Measurements from ENCODE around the gene MYRF. TPM values are rescaled to one million over a fixed set of nuclear protein-coding genes. Genes with fewer than 3 reads are reported as not detected.

MYRF gene
- total RNA-seq, 1 donor from 2014 or later: 1.9 TPM

DNA sequence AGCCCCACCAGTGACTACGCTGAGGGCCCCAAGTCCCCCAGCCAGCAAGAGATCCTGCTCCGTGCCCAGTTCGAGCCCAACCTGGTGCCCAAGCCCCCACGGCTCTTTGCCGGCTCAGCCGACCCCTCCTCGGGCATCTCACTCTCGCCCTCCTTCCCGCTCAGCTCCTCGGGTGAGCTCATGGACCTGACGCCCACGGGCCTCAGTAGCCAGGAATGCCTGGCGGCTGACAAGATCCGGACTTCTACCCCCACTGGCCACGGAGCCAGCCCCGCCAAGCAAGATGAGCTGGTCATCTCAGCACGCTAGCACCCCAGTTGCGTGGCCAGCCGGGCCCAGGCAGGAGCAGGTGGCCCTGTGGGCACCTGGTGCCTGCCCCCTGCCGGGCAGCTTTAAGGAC lies 8.3 kb upstream of the MYRF start:
- H3F3A ChIP-seq (ENCODE audit: low read depth): no peaks in the 10 kb centered on the region
- Mint-ChIP-seq H3K27ac (no peak overlapping the region), H3K27me3 (ENCODE audit: insufficient read depth, low read depth) (peaks cover 4% of the 10 kb centered on the region), H3K4me3 (no peak overlapping the region), H3K36me3 (no peaks in the 10 kb centered on the region), H3K9me3 (no peaks in the 10 kb centered on the region), H3K4me1 (peaks cover 23% of the 10 kb centered on the region)
- no peak overlapping the region for H3K4me3 ChIP-seq
- no peaks in the 10 kb centered on the region for H3K27me3 ChIP-seq
- no peak overlapping the region for H3K9ac ChIP-seq
- H3K4me1 ChIP-seq: peaks cover 8% of the 10 kb centered on the region
- no peaks in the 10 kb centered on the region for H3K9me3 ChIP-seq (ENCODE audit: low read depth)
- no peak for TF ChIP-seq EZH2phosphoT487 (IDR thresholded peaks at IDR 0.05)
- TF ChIP-seq, protein P1, sequence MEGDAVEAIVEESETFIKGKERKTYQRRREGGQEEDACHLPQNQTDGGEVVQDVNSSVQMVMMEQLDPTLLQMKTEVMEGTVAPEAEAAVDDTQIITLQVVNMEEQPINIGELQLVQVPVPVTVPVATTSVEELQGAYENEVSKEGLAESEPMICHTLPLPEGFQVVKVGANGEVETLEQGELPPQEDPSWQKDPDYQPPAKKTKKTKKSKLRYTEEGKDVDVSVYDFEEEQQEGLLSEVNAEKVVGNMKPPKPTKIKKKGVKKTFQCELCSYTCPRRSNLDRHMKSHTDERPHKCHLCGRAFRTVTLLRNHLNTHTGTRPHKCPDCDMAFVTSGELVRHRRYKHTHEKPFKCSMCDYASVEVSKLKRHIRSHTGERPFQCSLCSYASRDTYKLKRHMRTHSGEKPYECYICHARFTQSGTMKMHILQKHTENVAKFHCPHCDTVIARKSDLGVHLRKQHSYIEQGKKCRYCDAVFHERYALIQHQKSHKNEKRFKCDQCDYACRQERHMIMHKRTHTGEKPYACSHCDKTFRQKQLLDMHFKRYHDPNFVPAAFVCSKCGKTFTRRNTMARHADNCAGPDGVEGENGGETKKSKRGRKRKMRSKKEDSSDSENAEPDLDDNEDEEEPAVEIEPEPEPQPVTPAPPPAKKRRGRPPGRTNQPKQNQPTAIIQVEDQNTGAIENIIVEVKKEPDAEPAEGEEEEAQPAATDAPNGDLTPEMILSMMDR (IDR thresholded peaks at IDR 0.05): no peak
- TF ChIP-seq EZH2 (IDR thresholded peaks at IDR 0.05): no peak
- H2AFZ ChIP-seq (replicated peaks): no peak overlapping the region
- H3K79me2 ChIP-seq (ENCODE audit: low read depth): no peaks in the 10 kb centered on the region
- H3K4me2 ChIP-seq: no peak overlapping the region
- no peak for DNase-seq (ENCODE audit: low spot score)
- no peaks in the 10 kb centered on the region for H3K36me3 ChIP-seq
- H4K20me1 ChIP-seq (ENCODE audit: low read depth): no peaks in the 10 kb centered on the region
- H3K27ac ChIP-seq: no peak overlapping the region

DNA sequence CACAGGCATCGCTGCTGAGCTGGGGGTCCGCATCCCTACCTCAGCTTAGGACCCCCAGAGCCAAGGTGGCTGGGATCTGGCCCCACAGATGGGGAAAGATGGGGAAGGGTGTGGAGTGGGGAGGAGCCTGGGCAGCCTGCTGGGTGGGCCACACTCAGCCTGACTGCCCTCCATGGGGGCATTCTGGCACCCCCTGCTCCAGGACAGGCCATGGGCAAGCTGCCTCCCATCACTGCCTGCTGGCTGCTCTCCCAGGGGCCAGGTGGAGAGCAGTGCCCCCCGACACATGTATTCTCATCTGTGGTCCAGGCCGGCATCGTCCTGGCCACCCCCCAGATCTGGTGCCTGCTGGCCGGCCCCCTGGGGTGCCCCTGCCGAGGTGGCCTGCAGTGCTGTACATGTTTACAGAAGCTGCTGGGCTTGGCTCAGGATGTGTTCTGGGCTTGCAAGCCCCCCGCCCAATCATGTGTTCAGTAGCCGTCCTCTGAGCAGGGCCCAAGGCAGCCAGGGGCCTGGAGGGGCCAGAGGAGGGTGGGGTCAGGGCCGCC lies 7.8 kb upstream of the MYRF start:
- no peaks in the 10 kb centered on the region for H3K9me3 Mint-ChIP-seq
- Histone ChIP-seq H3K79me2 (ENCODE audit: low read depth) (no peaks in the 10 kb centered on the region), H4K20me1 (ENCODE audit: low read depth) (no peaks in the 10 kb centered on the region), H3K4me1 (peaks cover 13% of the 10 kb centered on the region), H3K9me3 (ENCODE audit: low read depth) (no peaks in the 10 kb centered on the region), H2AFZ (replicated peaks) (no peak overlapping the region), H3K4me2 (no peak overlapping the region), H3K27ac (no peak overlapping the region), H3K36me3 (no peaks in the 10 kb centered on the region), H3K9ac (no peak overlapping the region), H3F3A (ENCODE audit: low read depth) (no peaks in the 10 kb centered on the region), H3K27me3 (no peaks in the 10 kb centered on the region), H3K4me3 (no peak overlapping the region)
- H3K4me3 Mint-ChIP-seq: no peak overlapping the region
- peaks cover 28% of the 10 kb centered on the region for H3K4me1 Mint-ChIP-seq
- DNase-seq (ENCODE audit: low spot score): no peak
- peaks cover 5% of the 10 kb centered on the region for H3K27me3 Mint-ChIP-seq (ENCODE audit: insufficient read depth, low read depth)
- no peak for TF ChIP-seq EZH2 (IDR thresholded peaks at IDR 0.05)
- no peaks in the 10 kb centered on the region for H3K36me3 Mint-ChIP-seq
- no peak overlapping the region for H3K27ac Mint-ChIP-seq

DNA sequence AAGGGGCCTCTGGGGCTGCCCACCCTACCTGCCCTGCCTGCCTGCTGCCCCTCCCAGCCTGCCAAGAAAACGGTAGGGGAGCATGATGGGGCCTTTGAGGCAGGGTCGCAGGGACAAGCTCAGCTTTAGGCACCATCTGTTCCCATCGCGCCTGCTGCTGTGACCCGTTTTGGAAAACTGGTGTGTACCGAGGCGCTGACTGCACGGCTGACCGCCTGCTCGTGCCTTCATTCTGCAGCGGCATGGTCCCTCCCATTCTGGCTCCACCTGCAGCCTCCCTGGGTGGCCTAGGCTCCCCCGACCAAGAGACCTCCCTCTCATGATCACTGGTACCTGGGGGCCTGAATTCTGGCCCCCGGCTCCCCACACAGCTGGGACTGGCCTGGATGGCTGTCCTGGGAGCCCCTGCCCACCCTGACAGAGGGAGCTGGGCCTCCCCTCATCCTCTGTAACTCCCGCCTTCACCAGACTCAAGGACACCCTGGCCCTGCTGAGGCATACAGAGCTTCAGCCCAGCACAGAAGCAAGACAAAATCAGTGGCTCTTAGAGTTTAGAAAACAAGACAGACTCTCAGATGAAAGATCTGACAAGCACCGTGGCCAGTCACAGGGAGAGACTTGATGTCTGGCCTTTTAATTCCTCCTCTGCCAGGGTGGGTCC lies 6.5 kb upstream of the MYRF start:
- TF ChIP-seq EZH2 (IDR thresholded peaks at IDR 0.05): no peak
- no peak for TF ChIP-seq EZH2phosphoT487 (IDR thresholded peaks at IDR 0.05)
- TF ChIP-seq, protein P1 (IDR thresholded peaks at IDR 0.05): no peak
- H3K9me3 Mint-ChIP-seq: no peaks in the 10 kb centered on the region
- H3K4me3 Mint-ChIP-seq: no peak overlapping the region
- no peak overlapping the region for H2AFZ ChIP-seq (replicated peaks)
- H3K36me3 ChIP-seq: no peaks in the 10 kb centered on the region
- H3F3A ChIP-seq (ENCODE audit: low read depth): peaks cover 8% of the 10 kb centered on the region
- H3K9me3 ChIP-seq (ENCODE audit: low read depth): no peaks in the 10 kb centered on the region
- H4K20me1 ChIP-seq (ENCODE audit: low read depth): no peaks in the 10 kb centered on the region
- peaks cover 19% of the 10 kb centered on the region for H3K4me1 ChIP-seq
- H3K4me2 ChIP-seq: no peak overlapping the region
- peaks cover 2% of the 10 kb centered on the region for H3K27me3 ChIP-seq
- no peak for DNase-seq (ENCODE audit: low spot score)
- no peaks in the 10 kb centered on the region for H3K79me2 ChIP-seq (ENCODE audit: low read depth)
- H3K27me3 Mint-ChIP-seq (ENCODE audit: insufficient read depth, low read depth): peaks cover 10% of the 10 kb centered on the region
- H3K36me3 Mint-ChIP-seq: no peaks in the 10 kb centered on the region
- peaks cover 36% of the 10 kb centered on the region for H3K4me1 Mint-ChIP-seq
- no peak overlapping the region for H3K27ac ChIP-seq
- H3K27ac Mint-ChIP-seq: no peak overlapping the region
- H3K4me3 ChIP-seq: no peak overlapping the region
- H3K9ac ChIP-seq: no peak overlapping the region

Data from neural progenitor cell (in vitro differentiated cells).